Measurements from ENCODE around the gene TMPRSS7.
"Not testable (repeated sequence)": the region's sequence is repeated elsewhere in the genome, so short reads cannot be mapped to it uniquely, and the experiment has no call there.

Gene TMPRSS7

GRCh38 chr3:112012205-112012992 lies 22.1 kb upstream of the TMPRSS7 start:
- peak; percentile 41 for DNase-seq

GRCh38 chr3:112013058-112013783 lies 21.3 kb upstream of the TMPRSS7 start:
- DNase-seq, result no peak

GRCh38 chr3:112013784-112014143 lies 20.8 kb upstream of the TMPRSS7 start:
- no peak for DNase-seq

- DNase-seq, result no peak
These were observed 17.4 kb upstream of the TMPRSS7 start for GRCh38 chr3:112017091-112017490.

GRCh38 chr3:112018712-112019111 lies 15.8 kb upstream of the TMPRSS7 start:
- no peak for DNase-seq

GRCh38 chr3:112019716-112020115 lies 14.8 kb upstream of the TMPRSS7 start:
- no peak for DNase-seq

GRCh38 chr3:112020674-112021085 lies 13.9 kb upstream of the TMPRSS7 start:
- DNase-seq, result no peak

GRCh38 chr3:112027142-112027541 lies 7.4 kb upstream of the TMPRSS7 start:
- DNase-seq, result no peak

- DNase-seq, result peak; percentile 25
These were observed 6.7 kb upstream of the TMPRSS7 start for GRCh38 chr3:112027826-112028225.

- DNase-seq, result no peak
These were observed 3.6 kb upstream of the TMPRSS7 start for GRCh38 chr3:112030901-112031300.

GRCh38 chr3:112032098-112032731 lies 2.3 kb upstream of the TMPRSS7 start:
- DNase-seq, result peak; percentile 79

- DNase-seq, result no peak
These were observed 705 bp downstream of the TMPRSS7 start for GRCh38 chr3:112035241-112035640.

- DNase-seq, result not testable (repeated sequence)
These were observed 2.7 kb downstream of the TMPRSS7 start for GRCh38 chr3:112037194-112037593.

- peak; percentile 13 for DNase-seq
These were observed 4.3 kb downstream of the TMPRSS7 start for GRCh38 chr3:112038863-112039262.

GRCh38 chr3:112041321-112041720 lies 6.8 kb downstream of the TMPRSS7 start:
- DNase-seq, result peak; percentile 34

- DNase-seq, result peak; percentile 100
These were observed 8.3 kb downstream of the TMPRSS7 start for GRCh38 chr3:112042842-112043280.

- DNase-seq, result peak; percentile 95
These were observed 9.2 kb downstream of the TMPRSS7 start for GRCh38 chr3:112043621-112044201.

- no peak for DNase-seq
These were observed 12.1 kb downstream of the TMPRSS7 start for GRCh38 chr3:112046599-112046998.

GRCh38 chr3:112047264-112047663 lies 12.7 kb downstream of the TMPRSS7 start:
- no peak for DNase-seq

GRCh38 chr3:112048911-112049310 lies 14.4 kb downstream of the TMPRSS7 start:
- DNase-seq, result no peak

- DNase-seq, result no peak
These were observed 18.7 kb downstream of the TMPRSS7 start for GRCh38 chr3:112053229-112053628.

GRCh38 chr3:112056451-112056929 lies 22.0 kb downstream of the TMPRSS7 start:
- no peak for DNase-seq

- no peak for DNase-seq
These were observed 25.0 kb downstream of the TMPRSS7 start for GRCh38 chr3:112059497-112059896.
